B cell (primary cell): ENCODE measurements around the gene TMEM263. TPM values are rescaled to one million over a fixed set of nuclear protein-coding genes. Genes with fewer than 3 reads are reported as not detected.

Experiments used
- ATAC-seq: fragments of 200-7000 bp; cut with Tn5 transposase; one replicate; pipeline ENCODE4 v1.10.0; 2021; ENCODE audit warnings: low read depth, mild to moderate bottlenecking, moderate number of reproducible peaks, moderate library complexity
- CTCF ChIA-PET: fragments of 350-600 bp; sonication (Branson Sonifier 250); formaldehyde crosslinking; loops from one replicate; lab custom pipeline; 2021; ENCODE audit warnings: antibody characterized with exemption, inconsistent platforms; lab: Charles Lee
- POLR2A ChIA-PET: fragments of 350-600 bp; sonication (Branson Sonifier 250); formaldehyde crosslinking; loops from one replicate; lab custom pipeline; 2021; ENCODE audit warnings: antibody characterized with exemption; lab: Charles Lee
- DNase-seq: peaks from one replicate; pipeline ENCODE4 v3.0.0; 2013
- H2AFZ ChIP-seq: 2 replicates; pipeline ENCODE4 v1.6.1; 2012; ENCODE audit warnings: mild to moderate bottlenecking, low read depth, low read length; ENCODE audit not compliant: insufficient read depth, poor library complexity, severe bottlenecking
- H3K27ac ChIP-seq, 2 donors: 1 replicate in 1 of 2; 2 replicates in 1 of 2; pipeline ENCODE4 v1.5.1; 2012 to 2013; ENCODE audit warnings: low read length in 2 of 2, mild to moderate bottlenecking in 2 of 2, moderate library complexity in 1 of 2
- H3K27me3 ChIP-seq, 4 experiments: fragments of 200-600 bp in 1 of 4; sonication (generic) in 1 of 4; replicated peaks in 1 of 4; 1 replicate in 2 of 4; 2 replicates in 2 of 4; pipeline versions ENCODE4 v1.6.1 to v1.7.0; 2013 to 2016; ENCODE audit warnings: low read length in 3 of 4, mild to moderate bottlenecking in 2 of 4, mixed read lengths in 1 of 4, moderate library complexity in 1 of 4; ENCODE audit not compliant: insufficient read depth in 4 of 4, control insufficient read depth in 3 of 4; ENCODE audit errors: control extremely low read depth in 1 of 4
- H3K36me3 ChIP-seq, 2 experiments: replicated peaks in 1 of 2; 1 replicate in 1 of 2; 2 replicates in 1 of 2; pipeline versions ENCODE4 v1.6.1 to v1.7.1; 2013; ENCODE audit warnings: low read length in 1 of 2; ENCODE audit not compliant: insufficient read depth in 2 of 2, control insufficient read depth in 1 of 2; ENCODE audit errors: control extremely low read depth in 1 of 2, extremely low read depth in 1 of 2
- H3K4me1 ChIP-seq, 2 donors: fragments of 200-600 bp in 1 of 2; sonication (generic) in 1 of 2; 1 replicate in 1 of 2; 2 replicates in 1 of 2; pipeline versions ENCODE4 v1.5.1 to v1.6.1; 2013 to 2017; ENCODE audit warnings: low read length in 2 of 2; ENCODE audit not compliant: control insufficient read depth in 2 of 2, insufficient read depth in 2 of 2
- H3K4me2 ChIP-seq: replicated peaks from 2 replicates; pipeline ENCODE3; 2012; ENCODE audit warnings: mild to moderate bottlenecking, low read depth, low read length; ENCODE audit not compliant: poor library complexity, severe bottlenecking
- H3K4me3 ChIP-seq, 5 experiments: fragments of 200-600 bp in 1 of 5; sonication (generic) in 1 of 5; 1 replicate in 3 of 5; 2 replicates in 2 of 5; pipeline versions ENCODE4 v1.5.1 to v1.7.0; 2011 to 2016; ENCODE audit warnings: low read length in 4 of 5, mild to moderate bottlenecking in 4 of 5, low read depth in 2 of 5, control low read depth in 1 of 5, moderate library complexity in 1 of 5; ENCODE audit not compliant: insufficient read depth in 1 of 5; ENCODE audit errors: control extremely low read depth in 1 of 5, extremely low read depth in 1 of 5
- H3K79me2 ChIP-seq: fragments of 200-600 bp; sonication (generic); one replicate; pipeline ENCODE4 v1.6.0; 2016; ENCODE audit warnings: low read length; ENCODE audit not compliant: control insufficient read depth, insufficient read depth
- H3K9ac ChIP-seq: fragments of 200-600 bp; sonication (generic); 2 replicates; pipeline ENCODE4 v1.6.1; 2017; ENCODE audit warnings: mild to moderate bottlenecking, low read length, moderate library complexity
- H3K9me3 ChIP-seq, 3 donors: one replicate each; pipeline versions ENCODE4 v1.6.1 to v1.7.1; 2013; ENCODE audit warnings: low read length in 2 of 3; ENCODE audit not compliant: control insufficient read depth in 2 of 3, insufficient read depth in 1 of 3; ENCODE audit errors: control extremely low read depth in 1 of 3
- H4K20me1 ChIP-seq: 2 replicates; pipeline ENCODE4 v1.6.0; 2012; ENCODE audit warnings: mild to moderate bottlenecking, low read length; ENCODE audit not compliant: insufficient read depth, control insufficient read depth, poor library complexity, severe bottlenecking
- H3K27ac Mint-ChIP-seq: one replicate; pipeline ENCODE4 v1.8.0; 2021; ENCODE audit warnings: mixed read lengths
- H3K27me3 Mint-ChIP-seq: one replicate; pipeline ENCODE4 v1.8.0; 2021; ENCODE audit warnings: mixed read lengths
- H3K4me1 Mint-ChIP-seq: one replicate; pipeline ENCODE4 v1.8.0; 2021; ENCODE audit warnings: mixed read lengths
- H3K4me3 Mint-ChIP-seq: one replicate; pipeline ENCODE4 v1.8.0; 2021; ENCODE audit warnings: mixed read lengths
- H3K9me3 Mint-ChIP-seq: one replicate; pipeline ENCODE4 v1.8.0; 2022; ENCODE audit warnings: mixed read lengths; ENCODE audit not compliant: insufficient read depth
- EZH2 ChIP-seq: IDR thresholded peaks from 2 replicates; pipeline ENCODE4 v1.6.1; 2012; ENCODE audit warnings: borderline replicate concordance, low read depth, mild to moderate bottlenecking, moderate library complexity, low read length; ENCODE audit not compliant: insufficient read depth, poor library complexity, severe bottlenecking
- WGBS: methylation state at CpG from one replicate; pipeline ENCODE4 v1.1.5; 2013; ENCODE audit warnings: missing lambda C conversion rate; ENCODE audit not compliant: insufficient coverage; 5-methylcytosine and 5-hydroxymethylcytosine counted together
- intact Hi-C: fragments of 100-400 bp; cut with micrococcal nuclease; formaldehyde crosslinking; loops from one replicate; pipeline ENCODE4 v1.10.0; 2022
- polyA plus RNA-seq: library from polyadenylated mRNA; depleted of rRNA; stranded (reverse); fragments of >200 nt; gene quantifications from 2 replicates; pipeline ENCODE4 v1.2.3, GENCODE V29; 2012
- total RNA-seq, 2 donors: library from RNA; stranded (reverse); fragments of 120-200 nt in 1 of 2; gene quantifications; 1 replicate in 1 of 2; 2 replicates in 1 of 2; pipeline versions ENCODE4 v1.2.3 to v1.2.4, GENCODE V29; 2013 to 2022
- TF ChIP-seq, protein P1 (sequence below): fragments of 200-600 bp; IDR thresholded peaks from one replicate; pipeline ENCODE4 v1.8.0; 2022; ENCODE audit warnings: antibody characterized with exemption, mild to moderate bottlenecking

Gene TMEM263
- total and polyA plus RNA-seq, 2 donors (not counting 1 experiment from before 2014, with no cell fraction given): 4.8 to 23.5 TPM

DNA sequence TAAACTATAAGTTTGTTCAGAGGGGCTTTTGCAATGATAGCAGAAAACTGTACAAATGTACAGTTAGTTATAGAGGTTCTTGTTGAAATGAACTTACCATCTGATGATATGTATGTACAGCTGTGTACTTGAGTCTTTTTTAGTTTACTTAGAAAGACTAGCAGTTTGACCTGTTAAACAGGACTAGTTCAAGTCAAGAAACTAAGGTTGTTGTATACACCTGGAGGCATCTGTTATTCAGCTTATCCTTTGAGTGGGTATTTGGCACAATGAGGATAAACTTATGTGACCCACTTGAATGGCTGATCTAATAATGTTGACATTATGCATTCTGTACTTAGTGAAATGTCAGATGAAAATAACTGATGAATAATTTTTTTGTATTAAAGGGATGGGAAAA, 17.8 kb downstream of the TMEM263 start:
- no peak overlapping the region for H3K4me3 ChIP-seq
- Mint-ChIP-seq H3K9me3 (no peaks in the 10 kb centered on the region), H3K27me3 (no peaks in the 10 kb centered on the region), H3K4me1 (peaks cover 15% of the 10 kb centered on the region), H3K27ac (no peak overlapping the region), H3K4me3 (no peak overlapping the region)
- ATAC-seq: no peak
- H2AFZ ChIP-seq: no peak overlapping the region
- H3K9ac ChIP-seq: no peak overlapping the region
- no peaks in the 10 kb centered on the region for H3K27me3 ChIP-seq
- POLR2A ChIA-PET: no interaction called here
- CTCF ChIA-PET: no interaction called here
- H3K9me3 ChIP-seq: no peaks in the 10 kb centered on the region
- H3K27ac ChIP-seq: no peak overlapping the region
- intact Hi-C loops: no loop called here
- no peaks in the 10 kb centered on the region for H3K79me2 ChIP-seq
- H3K4me2 ChIP-seq: no peak overlapping the region
- TF ChIP-seq, protein P1, sequence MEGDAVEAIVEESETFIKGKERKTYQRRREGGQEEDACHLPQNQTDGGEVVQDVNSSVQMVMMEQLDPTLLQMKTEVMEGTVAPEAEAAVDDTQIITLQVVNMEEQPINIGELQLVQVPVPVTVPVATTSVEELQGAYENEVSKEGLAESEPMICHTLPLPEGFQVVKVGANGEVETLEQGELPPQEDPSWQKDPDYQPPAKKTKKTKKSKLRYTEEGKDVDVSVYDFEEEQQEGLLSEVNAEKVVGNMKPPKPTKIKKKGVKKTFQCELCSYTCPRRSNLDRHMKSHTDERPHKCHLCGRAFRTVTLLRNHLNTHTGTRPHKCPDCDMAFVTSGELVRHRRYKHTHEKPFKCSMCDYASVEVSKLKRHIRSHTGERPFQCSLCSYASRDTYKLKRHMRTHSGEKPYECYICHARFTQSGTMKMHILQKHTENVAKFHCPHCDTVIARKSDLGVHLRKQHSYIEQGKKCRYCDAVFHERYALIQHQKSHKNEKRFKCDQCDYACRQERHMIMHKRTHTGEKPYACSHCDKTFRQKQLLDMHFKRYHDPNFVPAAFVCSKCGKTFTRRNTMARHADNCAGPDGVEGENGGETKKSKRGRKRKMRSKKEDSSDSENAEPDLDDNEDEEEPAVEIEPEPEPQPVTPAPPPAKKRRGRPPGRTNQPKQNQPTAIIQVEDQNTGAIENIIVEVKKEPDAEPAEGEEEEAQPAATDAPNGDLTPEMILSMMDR: no peak
- no peak for TF ChIP-seq EZH2
- no peaks in the 10 kb centered on the region for H4K20me1 ChIP-seq
- H3K36me3 ChIP-seq: peaks cover 1 to 18% of the 10 kb centered on the region in 2 experiments
- no peak for DNase-seq
- peaks cover 7 to 10% of the 10 kb centered on the region in 2 donors for H3K4me1 ChIP-seq

DNA sequence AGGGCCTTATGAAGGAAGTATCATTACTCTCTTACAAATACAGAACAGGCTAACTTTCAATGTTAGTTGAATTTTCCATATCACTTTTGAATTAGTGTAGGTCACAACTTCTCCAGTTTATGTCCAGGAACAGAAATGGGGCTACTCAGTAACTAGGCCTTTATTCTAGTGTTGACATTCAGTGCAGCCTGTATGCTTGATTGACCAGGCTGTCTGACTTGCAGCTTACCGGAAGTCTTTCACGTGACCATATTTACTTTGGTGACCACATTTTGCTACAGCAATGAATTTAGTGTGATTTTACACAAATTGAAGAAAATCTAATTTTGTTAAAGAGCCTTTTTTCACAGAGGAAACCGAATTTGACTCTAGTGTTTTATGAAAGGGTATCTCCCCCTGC, 18.8 kb downstream of the TMEM263 start:
- H3K27ac Mint-ChIP-seq: peak overlapping the region; percentile 60
- H4K20me1 ChIP-seq: no peaks in the 10 kb centered on the region
- no peak for TF ChIP-seq EZH2
- TF ChIP-seq, protein P1: no peak
- intact Hi-C loops: loop anchor here (1.0 kb wide), 1 partner anchor 12 kb away; no protein-coding TSS in a partner anchor
- H3K36me3 ChIP-seq: peaks cover 1 to 17% of the 10 kb centered on the region in 2 experiments
- H3K4me1 Mint-ChIP-seq: peaks cover 15% of the 10 kb centered on the region
- H3K9me3 ChIP-seq: no peaks in the 10 kb centered on the region
- CTCF ChIA-PET: no interaction called here
- H3K4me3 Mint-ChIP-seq: peak overlapping the region; percentile 24
- peaks cover 7 to 10% of the 10 kb centered on the region in 2 donors for H3K4me1 ChIP-seq
- DNase-seq (peak; percentile 29), ATAC-seq (peak; percentile 47)
- H3K79me2 ChIP-seq: no peaks in the 10 kb centered on the region
- no peak overlapping the region for H3K4me3 ChIP-seq
- H3K4me2 ChIP-seq: no peak overlapping the region
- no CpG with 5 or more reads among the region's 3 CpGs for WGBS
- POLR2A ChIA-PET: no interaction called here
- no peak overlapping the region for H3K27ac ChIP-seq
- H3K27me3 ChIP-seq: no peaks in the 10 kb centered on the region
- H3K9me3 Mint-ChIP-seq: no peaks in the 10 kb centered on the region
- H3K9ac ChIP-seq: no peak overlapping the region
- no peak overlapping the region for H2AFZ ChIP-seq
- H3K27me3 Mint-ChIP-seq: no peaks in the 10 kb centered on the region
